ENCODE results near the gene LTB. TPM values are rescaled to one million over a fixed set of nuclear protein-coding genes. Genes with fewer than 3 reads are reported as not detected.

LTB gene
- total RNA-seq, 1 experiment from 2014 or later = not detected

- ChIA-PET CTCF (interaction anchor here (0.6 kb wide), 1 partner anchor 908 kb away, joined by 3 read pairs; no protein-coding TSS in a partner anchor), POLR2A (no interaction called here)
- H3K9me3 Mint-ChIP-seq (ENCODE audit: unreplicated experiment) = no peaks in the 10 kb centered on the region
- TF ChIP-seq, protein P1, sequence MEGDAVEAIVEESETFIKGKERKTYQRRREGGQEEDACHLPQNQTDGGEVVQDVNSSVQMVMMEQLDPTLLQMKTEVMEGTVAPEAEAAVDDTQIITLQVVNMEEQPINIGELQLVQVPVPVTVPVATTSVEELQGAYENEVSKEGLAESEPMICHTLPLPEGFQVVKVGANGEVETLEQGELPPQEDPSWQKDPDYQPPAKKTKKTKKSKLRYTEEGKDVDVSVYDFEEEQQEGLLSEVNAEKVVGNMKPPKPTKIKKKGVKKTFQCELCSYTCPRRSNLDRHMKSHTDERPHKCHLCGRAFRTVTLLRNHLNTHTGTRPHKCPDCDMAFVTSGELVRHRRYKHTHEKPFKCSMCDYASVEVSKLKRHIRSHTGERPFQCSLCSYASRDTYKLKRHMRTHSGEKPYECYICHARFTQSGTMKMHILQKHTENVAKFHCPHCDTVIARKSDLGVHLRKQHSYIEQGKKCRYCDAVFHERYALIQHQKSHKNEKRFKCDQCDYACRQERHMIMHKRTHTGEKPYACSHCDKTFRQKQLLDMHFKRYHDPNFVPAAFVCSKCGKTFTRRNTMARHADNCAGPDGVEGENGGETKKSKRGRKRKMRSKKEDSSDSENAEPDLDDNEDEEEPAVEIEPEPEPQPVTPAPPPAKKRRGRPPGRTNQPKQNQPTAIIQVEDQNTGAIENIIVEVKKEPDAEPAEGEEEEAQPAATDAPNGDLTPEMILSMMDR (IDR thresholded peaks at IDR 0.05; ENCODE audit: insufficient read depth in 1 of 2, low read depth in 1 of 2, low read length in 1 of 2, severe bottlenecking in 1 of 2, unreplicated experiment in 1 of 2) = no peak
- H3K27ac Mint-ChIP-seq (ENCODE audit: unreplicated experiment) = no peak overlapping the region
- H3K27me3 ChIP-seq (replicated peaks; ENCODE audit: control insufficient read depth, insufficient read depth, low read length) = no peaks in the 10 kb centered on the region
- no peak for DNase-seq
- H3K4me3 ChIP-seq (ENCODE audit: low read depth, low read length) = no peak overlapping the region
- no TSS peak for BruUV-seq (replicated peaks)
- intact Hi-C loops (cut with micrococcal nuclease; ENCODE audit: unreplicated experiment) = no loop called here
- no peaks in the 10 kb centered on the region for H3K9me3 ChIP-seq
- peaks cover 90% of the 10 kb centered on the region for H3K36me3 Mint-ChIP-seq (ENCODE audit: insufficient read depth, unreplicated experiment)
- H3K27me3 Mint-ChIP-seq (ENCODE audit: insufficient read depth, unreplicated experiment) = no peaks in the 10 kb centered on the region
- H3K36me3 ChIP-seq (ENCODE audit: control insufficient read depth, insufficient read depth, low read length) = peaks cover 25% of the 10 kb centered on the region
- peaks cover 8% of the 10 kb centered on the region for H3K4me1 Mint-ChIP-seq (ENCODE audit: low read depth, unreplicated experiment)
- no peak overlapping the region for H3K4me3 Mint-ChIP-seq (ENCODE audit: unreplicated experiment)
- peaks cover 9% of the 10 kb centered on the region for H3K4me1 ChIP-seq
Observed at GRCh38 chr6:31626952-31627351, 44.7 kb upstream of the LTB start.

DNA sequence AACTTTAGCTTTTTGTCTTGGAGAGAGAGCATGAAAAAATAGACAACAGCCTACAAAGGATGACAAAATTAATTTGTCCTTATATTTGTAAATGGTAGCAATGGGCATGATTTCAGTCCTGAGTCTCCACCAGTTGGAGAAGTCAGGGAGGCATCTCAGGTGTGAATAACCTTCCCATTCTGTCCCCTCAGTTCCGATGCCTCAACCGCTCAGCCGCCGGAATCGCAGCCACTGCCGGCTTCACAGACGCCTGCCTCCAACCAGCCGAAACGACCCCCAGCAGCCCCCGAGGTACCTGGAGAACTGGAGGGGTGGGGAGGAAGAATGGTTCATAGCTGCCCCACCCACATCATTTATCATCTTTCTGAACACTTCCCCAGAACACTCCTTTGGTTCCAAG, 41.8 kb upstream of the LTB start:
- H3K27me3 ChIP-seq (replicated peaks; ENCODE audit: control insufficient read depth, insufficient read depth, low read length) = no peaks in the 10 kb centered on the region
- peaks cover 12% of the 10 kb centered on the region for H3K4me1 Mint-ChIP-seq (ENCODE audit: low read depth, unreplicated experiment)
- H3K9me3 ChIP-seq = no peaks in the 10 kb centered on the region
- intact Hi-C loops (cut with micrococcal nuclease; ENCODE audit: unreplicated experiment) = no loop called here
- no peak overlapping the region for H3K27ac Mint-ChIP-seq (ENCODE audit: unreplicated experiment)
- peaks cover 9% of the 10 kb centered on the region for H3K4me1 ChIP-seq
- CTCF ChIA-PET = no interaction called here
- no peak for DNase-seq
- no peaks in the 10 kb centered on the region for H3K9me3 Mint-ChIP-seq (ENCODE audit: unreplicated experiment)
- POLR2A ChIA-PET = no interaction called here
- no peaks in the 10 kb centered on the region for H3K27me3 Mint-ChIP-seq (ENCODE audit: insufficient read depth, unreplicated experiment)
- BruUV-seq (replicated peaks) = no TSS peak
- no peak overlapping the region for H3K4me3 Mint-ChIP-seq (ENCODE audit: unreplicated experiment)
- peaks cover 25% of the 10 kb centered on the region for H3K36me3 ChIP-seq (ENCODE audit: control insufficient read depth, insufficient read depth, low read length)
- no peak overlapping the region for H3K4me3 ChIP-seq (ENCODE audit: low read depth, low read length)
- TF ChIP-seq, protein P1 (IDR thresholded peaks at IDR 0.05; ENCODE audit: insufficient read depth in 1 of 2, low read depth in 1 of 2, low read length in 1 of 2, severe bottlenecking in 1 of 2, unreplicated experiment in 1 of 2) = no peak
- H3K36me3 Mint-ChIP-seq (ENCODE audit: insufficient read depth, unreplicated experiment) = peaks cover 81% of the 10 kb centered on the region

DNA sequence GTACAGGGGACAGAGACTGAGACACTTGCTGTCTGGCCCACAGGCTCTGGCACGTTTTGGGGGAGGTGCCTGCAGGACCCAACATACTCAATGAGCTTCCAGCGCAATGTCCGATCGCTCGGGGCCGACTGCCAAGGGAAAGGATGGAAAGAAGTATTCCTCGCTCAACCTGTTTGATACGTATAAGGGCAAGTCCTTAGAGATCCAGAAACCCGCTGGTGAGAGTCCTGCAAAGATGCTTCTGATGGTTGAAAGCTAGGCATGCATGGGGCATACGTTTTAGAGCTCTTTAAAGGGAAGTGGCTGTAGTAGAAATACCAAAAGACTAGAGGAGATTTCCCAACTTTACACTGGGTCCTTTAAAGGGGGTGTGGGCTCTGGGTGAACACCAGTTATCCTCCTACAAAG, 40.5 kb upstream of the LTB start:
- POLR2A ChIA-PET = interaction anchor here (1.0 to 1.4 kb wide), 2 partner anchors 29 to 38 kb away, joined by 4 read pairs; partner anchors contain the start of genes BAG6 and C6orf47
- intact Hi-C loops (cut with micrococcal nuclease; ENCODE audit: unreplicated experiment) = no loop called here
- CTCF ChIA-PET = no interaction called here
- Mint-ChIP-seq H3K4me3 (ENCODE audit: unreplicated experiment) (peak overlapping the region; percentile 83), H3K27me3 (ENCODE audit: insufficient read depth, unreplicated experiment) (no peaks in the 10 kb centered on the region), H3K27ac (ENCODE audit: unreplicated experiment) (peak overlapping the region; percentile 99), H3K4me1 (ENCODE audit: low read depth, unreplicated experiment) (peaks cover 12% of the 10 kb centered on the region), H3K9me3 (ENCODE audit: unreplicated experiment) (no peaks in the 10 kb centered on the region), H3K36me3 (ENCODE audit: insufficient read depth, unreplicated experiment) (peaks cover 75% of the 10 kb centered on the region)
- no peaks in the 10 kb centered on the region for H3K27me3 ChIP-seq (replicated peaks; ENCODE audit: control insufficient read depth, insufficient read depth, low read length)
- TF ChIP-seq, protein P1 (IDR thresholded peaks at IDR 0.05; ENCODE audit: insufficient read depth in 1 of 2, low read depth in 1 of 2, low read length in 1 of 2, severe bottlenecking in 1 of 2, unreplicated experiment in 1 of 2) = no peak
- BruUV-seq (replicated peaks) = no TSS peak
- H3K4me1 ChIP-seq = peaks cover 9% of the 10 kb centered on the region
- no peak for DNase-seq
- no peak overlapping the region for H3K4me3 ChIP-seq (ENCODE audit: low read depth, low read length)
- no peaks in the 10 kb centered on the region for H3K9me3 ChIP-seq
- H3K36me3 ChIP-seq (ENCODE audit: control insufficient read depth, insufficient read depth, low read length) = peaks cover 20% of the 10 kb centered on the region
